GM12874 (cell line): ENCODE data around the gene APOL1.

Experiments
- TF ChIP-seq, protein P1 (sequence below): IDR thresholded peaks from 2 replicates; pipeline ENCODE4 v1.5.1; 2011; ENCODE audit warnings: low read depth, mild to moderate bottlenecking, control low read depth, low read length, moderate library complexity; ENCODE audit not compliant: insufficient read depth

Gene APOL1

DNA sequence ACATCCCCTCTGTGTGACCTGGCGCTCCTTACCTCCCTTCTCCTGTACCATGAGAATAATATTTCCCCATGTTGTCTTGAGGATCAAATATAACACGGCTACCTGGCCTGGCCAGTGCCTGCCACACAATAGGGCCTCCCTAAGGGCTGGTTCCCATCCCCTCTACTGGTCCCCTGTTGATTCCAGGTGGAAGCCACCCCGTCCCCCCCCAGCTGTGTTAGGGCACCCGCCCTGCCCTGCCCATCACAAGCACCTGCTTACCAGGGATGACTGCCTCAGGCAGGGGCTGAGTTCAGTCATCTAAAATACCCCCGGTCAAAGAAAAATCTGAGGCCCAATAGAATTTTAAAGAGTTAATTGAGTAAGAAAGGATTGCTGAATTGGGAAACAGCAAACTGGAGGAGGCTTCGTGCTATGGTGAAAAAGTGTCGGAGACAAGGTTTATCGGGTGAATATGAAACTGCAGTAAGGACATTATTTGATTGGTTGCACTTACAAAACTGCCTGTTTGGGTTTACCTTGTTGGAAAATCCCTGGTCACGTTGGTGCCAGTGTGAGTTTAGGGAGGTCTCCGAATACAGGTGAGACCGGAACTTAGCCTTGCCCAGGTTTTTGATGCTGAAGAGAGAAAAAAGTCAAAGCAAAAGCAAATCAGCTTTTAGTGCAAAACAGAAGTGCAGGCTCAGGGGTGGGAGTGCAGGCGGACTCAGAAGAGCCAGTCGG is 5.2 kb downstream of the APOL1 start:
- TF ChIP-seq, protein P1, sequence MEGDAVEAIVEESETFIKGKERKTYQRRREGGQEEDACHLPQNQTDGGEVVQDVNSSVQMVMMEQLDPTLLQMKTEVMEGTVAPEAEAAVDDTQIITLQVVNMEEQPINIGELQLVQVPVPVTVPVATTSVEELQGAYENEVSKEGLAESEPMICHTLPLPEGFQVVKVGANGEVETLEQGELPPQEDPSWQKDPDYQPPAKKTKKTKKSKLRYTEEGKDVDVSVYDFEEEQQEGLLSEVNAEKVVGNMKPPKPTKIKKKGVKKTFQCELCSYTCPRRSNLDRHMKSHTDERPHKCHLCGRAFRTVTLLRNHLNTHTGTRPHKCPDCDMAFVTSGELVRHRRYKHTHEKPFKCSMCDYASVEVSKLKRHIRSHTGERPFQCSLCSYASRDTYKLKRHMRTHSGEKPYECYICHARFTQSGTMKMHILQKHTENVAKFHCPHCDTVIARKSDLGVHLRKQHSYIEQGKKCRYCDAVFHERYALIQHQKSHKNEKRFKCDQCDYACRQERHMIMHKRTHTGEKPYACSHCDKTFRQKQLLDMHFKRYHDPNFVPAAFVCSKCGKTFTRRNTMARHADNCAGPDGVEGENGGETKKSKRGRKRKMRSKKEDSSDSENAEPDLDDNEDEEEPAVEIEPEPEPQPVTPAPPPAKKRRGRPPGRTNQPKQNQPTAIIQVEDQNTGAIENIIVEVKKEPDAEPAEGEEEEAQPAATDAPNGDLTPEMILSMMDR = no peak

DNA sequence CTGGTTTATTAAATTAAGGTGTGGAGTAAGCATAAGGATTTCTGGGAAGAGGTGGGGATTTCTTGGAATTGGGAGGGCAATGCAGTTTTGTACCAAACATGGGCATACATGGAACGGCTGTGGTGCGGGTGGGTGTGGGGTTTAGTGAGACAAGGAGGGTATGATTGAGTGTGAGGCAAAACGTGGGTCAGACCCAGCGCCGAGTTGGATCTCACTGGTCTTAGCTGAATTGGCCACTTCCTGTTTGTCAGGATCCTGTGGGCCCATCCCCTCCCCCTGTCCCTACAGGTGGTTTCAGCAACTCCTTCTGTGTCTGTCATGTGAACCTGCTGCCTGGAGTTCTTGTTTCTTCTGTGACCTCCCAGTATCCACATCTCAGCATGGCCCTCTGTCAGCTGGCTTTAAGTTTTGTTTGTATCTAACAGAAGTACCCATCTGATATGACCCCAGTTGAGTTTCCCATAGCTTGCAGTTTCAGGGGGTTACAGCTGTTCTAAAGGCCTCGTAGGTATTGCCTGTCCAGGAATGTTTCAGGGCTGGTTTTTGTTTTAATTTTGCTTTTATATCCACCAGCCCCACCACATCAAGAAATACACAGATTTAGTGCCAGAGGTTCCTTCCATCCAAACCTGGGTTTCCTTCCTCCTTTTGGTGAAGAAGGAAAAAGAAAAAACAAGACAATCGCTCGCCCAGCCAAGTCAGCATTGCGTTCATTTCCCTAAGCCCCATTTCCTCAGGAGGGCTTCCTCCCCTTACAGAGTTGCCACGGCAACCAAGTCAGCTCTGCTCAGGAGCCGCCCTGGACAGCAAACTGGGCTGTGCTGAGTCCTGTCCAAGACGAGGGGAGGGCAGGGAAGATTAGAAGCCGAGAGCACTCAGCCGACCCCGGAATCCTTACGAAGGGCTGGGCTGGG is 6.0 kb downstream of the APOL1 start:
- TF ChIP-seq, protein P1 = no peak

DNA sequence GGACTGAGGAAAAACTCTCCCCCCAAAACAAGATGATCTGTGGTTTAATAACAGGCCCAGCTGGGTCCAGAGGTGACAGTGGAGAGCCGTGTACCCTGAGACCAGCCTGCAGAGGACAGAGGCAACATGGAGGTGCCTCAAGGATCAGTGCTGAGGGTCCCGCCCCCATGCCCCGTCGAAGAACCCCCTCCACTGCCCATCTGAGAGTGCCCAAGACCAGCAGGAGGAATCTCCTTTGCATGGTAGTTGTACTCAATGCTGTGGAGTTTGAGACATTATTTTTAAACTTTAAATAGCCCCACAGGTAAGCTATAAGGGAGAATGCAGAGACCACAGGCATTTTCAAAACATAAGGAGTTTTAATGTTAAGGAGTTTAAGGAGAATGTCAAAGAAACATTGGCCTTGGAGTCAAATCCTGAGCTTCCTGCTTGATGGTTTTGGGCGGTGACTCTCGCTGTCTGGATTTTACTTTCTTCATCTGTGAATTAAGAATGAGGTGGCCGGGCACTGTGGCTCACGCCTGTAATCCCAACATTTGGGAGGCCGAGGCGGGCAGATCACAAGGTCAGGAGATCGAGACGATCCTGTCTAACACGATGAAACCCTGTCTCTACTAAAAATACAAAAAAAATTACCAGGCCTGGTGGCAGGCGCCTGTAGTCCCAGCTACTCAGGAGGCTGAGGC is 6.8 kb downstream of the APOL1 start:
- TF ChIP-seq, protein P1 = no peak

DNA sequence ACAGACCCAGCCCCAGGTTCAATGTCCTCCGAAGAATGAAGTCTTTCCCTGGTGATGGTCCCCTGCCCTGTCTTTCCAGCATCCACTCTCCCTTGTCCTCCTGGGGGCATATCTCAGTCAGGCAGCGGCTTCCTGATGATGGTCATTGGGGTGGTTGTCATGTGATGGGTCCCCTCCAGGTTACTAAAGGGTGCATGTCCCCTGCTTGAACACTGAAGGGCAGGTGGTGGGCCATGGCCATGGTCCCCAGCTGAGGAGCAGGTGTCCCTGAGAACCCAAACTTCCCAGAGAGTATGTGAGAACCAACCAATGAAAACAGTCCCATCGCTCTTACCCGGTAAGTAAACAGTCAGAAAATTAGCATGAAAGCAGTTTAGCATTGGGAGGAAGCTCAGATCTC is 14.1 kb downstream of the APOL1 start:
- TF ChIP-seq, protein P1 = no peak

DNA sequence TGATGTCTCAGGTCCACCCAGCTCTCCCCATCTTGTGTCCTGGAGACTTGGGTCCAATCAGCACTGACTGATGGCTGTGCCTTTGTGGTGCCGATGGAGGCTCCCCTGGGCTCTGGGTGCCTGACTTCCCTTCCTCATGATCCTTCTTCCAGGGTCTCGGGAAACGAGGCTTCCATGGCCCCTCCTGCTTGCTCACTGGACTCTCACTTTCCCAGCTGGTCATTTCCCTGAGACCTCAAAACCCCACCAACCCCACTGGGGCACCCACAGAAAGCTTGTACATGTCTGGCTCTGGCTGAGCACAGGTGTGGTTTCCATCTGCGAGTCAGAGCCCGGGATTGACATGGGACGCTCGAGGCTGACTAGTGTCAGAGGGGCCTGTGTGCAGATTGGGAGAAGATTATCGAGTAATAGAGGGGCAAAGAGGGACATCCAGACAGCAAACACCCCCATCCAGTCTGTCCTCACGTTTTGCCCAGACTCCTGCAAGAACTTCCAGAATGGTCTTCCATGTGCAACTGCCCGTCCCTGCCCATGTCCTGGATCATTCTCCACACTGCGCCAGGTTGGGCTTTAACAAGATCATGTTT is 15.1 kb downstream of the APOL1 start:
- TF ChIP-seq, protein P1 = no peak

DNA sequence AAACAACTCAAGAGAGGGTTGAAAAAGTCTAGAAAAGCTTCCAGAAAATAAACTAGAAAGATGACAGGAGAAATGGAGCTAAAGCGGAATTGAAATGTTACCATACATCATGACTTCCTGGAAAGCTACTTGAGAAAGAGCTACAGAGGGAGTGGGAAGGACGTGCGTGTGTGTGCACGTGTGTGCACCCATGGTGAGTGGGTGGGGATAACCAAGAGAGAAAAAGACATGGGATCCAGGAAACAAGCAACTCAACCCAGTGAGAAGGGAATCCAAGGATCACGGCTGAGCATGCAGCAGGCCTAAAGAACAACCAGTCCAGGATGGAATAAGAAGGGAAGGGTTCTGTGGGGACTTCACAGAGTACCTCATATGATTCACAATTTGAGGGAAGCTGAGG is 21.6 kb downstream of the APOL1 start:
- TF ChIP-seq, protein P1 = no peak
